PFSK-1 (cell line): ENCODE data around the gene SMC4.

Experiments used
- FOXP2 ChIP-seq: optimal IDR thresholded peaks from 2 replicates; pipeline ENCODE3; 2011; ENCODE audit warnings: borderline replicate concordance, control low read depth, inconsistent platforms; ENCODE audit not compliant: insufficient read depth; ENCODE audit errors: extremely low read length, extremely low read depth
- POLR2AphosphoS5 ChIP-seq: IDR thresholded peaks from 2 replicates; pipeline ENCODE4 v1.6.1; 2012; ENCODE audit warnings: low read depth, mild to moderate bottlenecking, control low read depth, low read length, moderate library complexity
- SIN3A ChIP-seq: IDR thresholded peaks from 2 replicates; pipeline ENCODE4 v1.6.1; 2012; ENCODE audit warnings: mild to moderate bottlenecking, low read length, moderate library complexity, borderline replicate concordance; ENCODE audit not compliant: insufficient read depth
- TAF1 ChIP-seq: IDR thresholded peaks from 2 replicates; pipeline ENCODE4 v1.6.1; 2012; ENCODE audit warnings: low read length, control low read depth, borderline replicate concordance; ENCODE audit not compliant: insufficient read depth
- TF ChIP-seq, protein P1 (sequence below), 2 experiments: IDR thresholded peaks; 2 replicates each; pipeline versions ENCODE4 v1.6.1 to v1.8.0; 2011 to 2012; ENCODE audit warnings: low read depth in 2 of 2, low read length in 2 of 2, control low read depth in 1 of 2, inconsistent platforms in 1 of 2, mild to moderate bottlenecking in 1 of 2, moderate library complexity in 1 of 2; ENCODE audit not compliant: insufficient read depth in 1 of 2

The SMC4 gene

DNA sequence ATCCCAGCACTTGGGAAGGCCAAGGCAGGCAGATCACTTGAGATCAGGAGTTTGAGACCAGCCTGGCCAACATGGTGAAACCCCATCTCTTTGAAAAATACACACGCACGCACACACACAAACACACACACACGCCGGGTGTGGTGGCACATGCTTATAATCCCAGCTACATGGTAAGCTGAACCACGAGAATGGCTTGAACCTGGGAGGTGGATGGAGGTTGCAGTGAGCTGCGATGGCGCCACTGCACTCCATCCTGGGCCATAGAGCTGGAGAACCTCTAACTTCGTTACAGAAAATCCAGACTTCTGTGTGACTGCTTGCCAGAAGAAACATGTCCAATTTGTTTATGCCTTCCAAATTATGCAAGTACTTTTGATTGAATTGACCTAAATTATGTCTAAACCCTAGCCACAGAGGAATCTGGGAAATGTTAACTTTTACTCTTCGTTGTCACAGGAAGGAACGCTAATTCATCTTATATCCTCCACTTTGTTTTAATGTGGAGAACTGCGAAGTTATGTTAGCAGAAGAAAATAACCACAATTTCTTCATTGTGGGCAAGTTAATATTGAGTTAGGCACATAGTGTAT is 28.5 kb downstream of the SMC4 start:
- TF ChIP-seq, protein P1, sequence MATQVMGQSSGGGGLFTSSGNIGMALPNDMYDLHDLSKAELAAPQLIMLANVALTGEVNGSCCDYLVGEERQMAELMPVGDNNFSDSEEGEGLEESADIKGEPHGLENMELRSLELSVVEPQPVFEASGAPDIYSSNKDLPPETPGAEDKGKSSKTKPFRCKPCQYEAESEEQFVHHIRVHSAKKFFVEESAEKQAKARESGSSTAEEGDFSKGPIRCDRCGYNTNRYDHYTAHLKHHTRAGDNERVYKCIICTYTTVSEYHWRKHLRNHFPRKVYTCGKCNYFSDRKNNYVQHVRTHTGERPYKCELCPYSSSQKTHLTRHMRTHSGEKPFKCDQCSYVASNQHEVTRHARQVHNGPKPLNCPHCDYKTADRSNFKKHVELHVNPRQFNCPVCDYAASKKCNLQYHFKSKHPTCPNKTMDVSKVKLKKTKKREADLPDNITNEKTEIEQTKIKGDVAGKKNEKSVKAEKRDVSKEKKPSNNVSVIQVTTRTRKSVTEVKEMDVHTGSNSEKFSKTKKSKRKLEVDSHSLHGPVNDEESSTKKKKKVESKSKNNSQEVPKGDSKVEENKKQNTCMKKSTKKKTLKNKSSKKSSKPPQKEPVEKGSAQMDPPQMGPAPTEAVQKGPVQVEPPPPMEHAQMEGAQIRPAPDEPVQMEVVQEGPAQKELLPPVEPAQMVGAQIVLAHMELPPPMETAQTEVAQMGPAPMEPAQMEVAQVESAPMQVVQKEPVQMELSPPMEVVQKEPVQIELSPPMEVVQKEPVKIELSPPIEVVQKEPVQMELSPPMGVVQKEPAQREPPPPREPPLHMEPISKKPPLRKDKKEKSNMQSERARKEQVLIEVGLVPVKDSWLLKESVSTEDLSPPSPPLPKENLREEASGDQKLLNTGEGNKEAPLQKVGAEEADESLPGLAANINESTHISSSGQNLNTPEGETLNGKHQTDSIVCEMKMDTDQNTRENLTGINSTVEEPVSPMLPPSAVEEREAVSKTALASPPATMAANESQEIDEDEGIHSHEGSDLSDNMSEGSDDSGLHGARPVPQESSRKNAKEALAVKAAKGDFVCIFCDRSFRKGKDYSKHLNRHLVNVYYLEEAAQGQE (IDR thresholded peaks at IDR 0.05; ENCODE audit: insufficient read depth in 1 of 2, low read depth in 2 of 2, low read length in 2 of 2) = no peak
- TF ChIP-seq SIN3A (no peak), TAF1 (no peak), POLR2AphosphoS5 (no peak), FOXP2 (no peak)

DNA sequence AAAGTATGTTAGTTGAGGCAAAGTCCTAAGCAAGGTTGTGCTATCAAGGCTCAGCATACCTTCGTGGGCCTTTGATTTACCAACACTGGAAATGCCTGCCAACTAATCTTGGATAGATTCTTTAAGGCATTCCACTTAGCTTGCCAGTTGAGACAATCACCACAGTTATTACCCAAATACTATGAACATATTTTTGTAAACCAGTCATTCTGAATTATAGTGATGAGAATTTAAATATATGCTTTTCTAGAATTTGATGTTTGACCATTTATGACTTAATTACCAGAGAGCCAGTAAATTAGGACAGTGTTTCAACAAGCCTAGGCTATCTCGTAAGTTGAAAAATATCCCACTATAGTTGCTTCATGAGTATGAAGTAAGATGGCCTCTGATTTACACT is 34.6 kb downstream of the SMC4 start:
- TF ChIP-seq POLR2AphosphoS5 = no peak
- no peak for TF ChIP-seq FOXP2
- no peak for TF ChIP-seq SIN3A
- TF ChIP-seq TAF1 = no peak
- TF ChIP-seq, protein P1 (IDR thresholded peaks at IDR 0.05; ENCODE audit: insufficient read depth in 1 of 2, low read depth in 2 of 2, low read length in 2 of 2) = no peak

DNA sequence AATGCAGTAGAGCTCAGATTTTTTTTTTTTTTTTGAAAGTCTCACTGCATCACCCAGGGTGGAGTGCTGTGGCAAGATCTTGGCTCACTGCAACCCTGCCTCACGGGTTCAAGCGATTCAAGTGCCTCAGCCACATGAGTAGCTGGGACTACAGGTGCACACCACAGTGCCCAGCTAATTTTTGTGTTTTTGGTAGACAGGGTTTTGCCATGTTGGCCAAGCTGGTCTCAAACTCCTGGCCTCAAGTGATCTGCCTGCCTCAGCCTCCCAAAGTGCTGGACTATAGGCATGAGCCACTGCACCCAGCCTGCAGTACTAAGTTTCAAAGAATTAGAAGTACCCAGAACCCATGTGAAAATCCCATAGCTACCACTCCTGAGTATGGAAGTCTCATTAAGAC is 35.6 kb downstream of the SMC4 start:
- TF ChIP-seq TAF1 (no peak), POLR2AphosphoS5 (no peak), SIN3A (no peak), FOXP2 (no peak)
- TF ChIP-seq, protein P1 (IDR thresholded peaks at IDR 0.05; ENCODE audit: insufficient read depth in 1 of 2, low read depth in 2 of 2, low read length in 2 of 2) = no peak

DNA sequence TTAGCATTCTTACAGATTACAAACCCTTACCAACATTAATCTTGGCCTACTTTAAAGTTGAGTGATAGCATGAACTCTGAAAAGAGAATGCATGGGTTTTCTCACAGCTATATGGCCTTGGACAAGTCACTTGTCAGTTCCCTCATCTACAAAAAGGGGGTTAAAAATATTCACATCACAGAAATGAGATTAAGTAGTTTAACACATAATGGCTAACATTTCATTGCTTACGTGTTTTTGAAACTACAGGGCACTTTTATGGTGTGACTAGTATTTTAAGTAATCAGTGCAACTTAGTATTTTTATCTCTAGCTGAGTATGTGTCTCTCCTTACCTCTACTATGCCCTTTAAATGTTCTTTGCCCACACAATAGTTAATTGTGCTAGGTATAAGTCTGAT is 36.3 kb downstream of the SMC4 start:
- TF ChIP-seq SIN3A = no peak
- TF ChIP-seq TAF1 = no peak
- TF ChIP-seq, protein P1 (IDR thresholded peaks at IDR 0.05; ENCODE audit: insufficient read depth in 1 of 2, low read depth in 2 of 2, low read length in 2 of 2) = no peak
- TF ChIP-seq FOXP2 = no peak
- TF ChIP-seq POLR2AphosphoS5 = no peak

DNA sequence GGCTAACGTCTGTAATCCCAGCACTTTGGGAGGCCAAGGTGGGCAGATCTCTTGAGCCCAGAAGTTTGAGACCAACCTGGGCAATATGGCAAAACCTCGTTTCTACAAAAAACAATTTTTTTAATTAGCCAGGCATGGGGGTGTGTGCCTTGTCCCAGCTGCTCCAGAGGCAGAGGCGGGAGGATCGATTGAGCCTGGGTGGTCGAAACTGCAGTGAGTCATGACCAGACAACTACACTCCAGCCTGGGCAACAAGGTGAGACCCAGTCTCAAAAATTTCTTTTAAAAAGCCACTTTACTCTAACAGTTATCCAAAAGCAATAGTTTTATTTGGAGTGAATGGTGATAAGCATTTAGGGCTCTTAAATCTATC is 37.6 kb downstream of the SMC4 start:
- TF ChIP-seq, protein P1 (IDR thresholded peaks at IDR 0.05; ENCODE audit: insufficient read depth in 1 of 2, low read depth in 2 of 2, low read length in 2 of 2) = no peak
- TF ChIP-seq SIN3A = no peak
- TF ChIP-seq POLR2AphosphoS5 = no peak
- TF ChIP-seq TAF1 = no peak
- no peak for TF ChIP-seq FOXP2
